Heart left ventricle (tissue), 16 donors: ENCODE data around the gene CYSTM1. TPM values are rescaled to one million over a fixed set of nuclear protein-coding genes. Genes with fewer than 3 reads are reported as not detected.

Experiments used
- ATAC-seq, 4 donors: fragments of 200-7000 bp; cut with Tn5 transposase; one replicate each; pipeline ENCODE4 v1.9.1; 2020 to 2022; ENCODE audit warnings: moderate library complexity in 4 of 4, mild to moderate bottlenecking in 3 of 4, moderate number of reproducible peaks in 1 of 4
- DNase-seq, 5 donors: peaks; one replicate each; pipeline ENCODE4 v3.0.0-alpha.2; 2020
- H3K27ac ChIP-seq, 12 donors: fragments of 200-600 bp; sonication (generic) in 4 of 12; one replicate each; pipeline versions ENCODE4 v1.5.0 to v1.8.0; 2016 to 2022; ENCODE audit warnings: mild to moderate bottlenecking in 2 of 12
- H3K27me3 ChIP-seq, 9 donors: fragments of 200-600 bp; sonication (generic) in 2 of 9; one replicate each; pipeline versions ENCODE4 v1.5.1 to v1.8.0; 2016 to 2022; ENCODE audit warnings: mild to moderate bottlenecking in 3 of 9
- H3K36me3 ChIP-seq, 9 donors: fragments of 200-600 bp; sonication (generic) in 2 of 9; one replicate each; pipeline versions ENCODE4 v1.5.0 to v1.8.0; 2018 to 2022; ENCODE audit warnings: mild to moderate bottlenecking in 2 of 9
- H3K4me1 ChIP-seq, 12 donors: fragments of 200-600 bp; sonication (generic) in 4 of 12; one replicate each; pipeline versions ENCODE4 v1.5.0 to v1.8.0; 2016 to 2022; ENCODE audit warnings: mild to moderate bottlenecking in 3 of 12
- H3K4me3 ChIP-seq, 12 donors: fragments of 200-600 bp; sonication (generic) in 4 of 12; one replicate each; pipeline versions ENCODE4 v1.5.0 to v1.8.0; 2017 to 2022; ENCODE audit warnings: mild to moderate bottlenecking in 9 of 12, moderate library complexity in 4 of 12
- H3K9me3 ChIP-seq, 12 donors: fragments of 200-600 bp; sonication (generic) in 4 of 12; one replicate each; pipeline versions ENCODE4 v1.5.0 to v1.8.0; 2016 to 2022; ENCODE audit warnings: mild to moderate bottlenecking in 1 of 12
- CTCF ChIP-seq, 12 donors: fragments of 200-600 bp; sonication (generic) in 4 of 12; IDR thresholded peaks; one replicate each; pipeline versions ENCODE4 v1.5.0 to v1.8.0; 2018 to 2022; ENCODE audit warnings: antibody characterized with exemption in 12 of 12, mild to moderate bottlenecking in 5 of 12
- POLR2A ChIP-seq, 2 donors: fragments of 450-650 bp; IDR thresholded peaks; one replicate each; pipeline ENCODE4 v1.6.1; 2017; ENCODE audit warnings: antibody characterized with exemption in 2 of 2, mild to moderate bottlenecking in 2 of 2, moderate library complexity in 2 of 2
- WGBS, 4 donors: extraction: QIAGEN DNeasy Blood & Tissue Kit in 2 of 4; methylation state at CpG; one replicate each; pipeline versions ENCODE4 v1.1.5 to v1.1.7; 2013 to 2018; 5-methylcytosine and 5-hydroxymethylcytosine counted together
- intact Hi-C, 10 donors: fragments of 100-400 bp; cut with DNase I; formaldehyde crosslinking; loops; one replicate each; pipeline versions ENCODE4 v1.11.1 to v1.14.2; 2022
- polyA plus RNA-seq, 2 donors: library from polyadenylated mRNA; stranded (reverse); fragments of 200-250 nt; gene quantifications; one replicate each; pipeline ENCODE4 v1.2.3, GENCODE V29; 2013
- total RNA-seq, 9 donors: library from RNA; depleted of rRNA in 2 of 9; stranded (reverse); fragments of >200 nt in 2 of 9; fragmentation: NEBNext Ultra II Directional in 3 of 9; extraction: Animal tissue kit (Norgen Biotek cat#: 25700) in 3 of 9; gene quantifications; one replicate each; pipeline versions ENCODE4 v1.1.0 to v1.2.4, GENCODE V29; 2016 to 2023
- donor health status: ischemic (EF 13 %, LVEDD 7.1; RV severe dilation, severe dysfunction).
- donor health status: healthy with polysubstance abuse.
- donor health status: DM: no; HTN: yes; CAD: no.
- donor health status: DM: no; HTN: no; CAD: no.
- donor health status: ischemic (EF 25% LVEDD 6.9; RV normal size, moderate dysfunction).
- donor health status: ischemic (EF 25% LVEDD 5.7; RV mildly dilated, moderate dysfunction).
- donor health status: healthy.
- donor health status: DM: yes; HTN: yes; CAD: no.
- donor health status: ischemic (EF 35%, LVEDD 5.7; RV mildly dilated, moderate dysfunction).
- donor health status: nonischemic (EF 11% LVEDD 7.7; RV severe dilation, severe dysfunction).
- donor health status: DM: yes; HTN: yes; CAD: no.
- donor health status: PGD.
- donor health status: ischemic (EF 29% LVEDD 5.4; RV normal size, mild dysfunction).
- donor health status: nonischemic (EF 23%, LVEDD 6.1; RV moderate dilation, normal function).

Gene CYSTM1
- total and polyA plus RNA-seq, 11 donors = 58.1 to 238 (median 94.5) TPM

DNA sequence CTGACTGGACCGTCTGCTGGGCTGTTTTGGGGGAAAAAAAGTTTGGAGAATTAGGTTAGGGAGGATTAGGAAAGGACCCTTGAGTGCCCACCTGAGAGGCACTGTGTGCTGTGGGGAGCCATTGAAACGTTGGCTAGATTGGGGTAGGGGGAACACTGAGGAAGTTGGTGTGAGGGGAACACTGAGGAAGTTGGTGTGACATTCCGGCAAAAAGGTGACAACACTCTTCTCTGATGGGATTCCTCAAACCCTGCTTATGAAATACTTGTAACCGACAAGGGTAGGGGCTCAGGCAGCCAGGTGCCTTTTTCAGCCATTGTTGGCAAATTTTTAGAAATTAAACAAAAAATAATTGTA is 1.0 kb downstream of the CYSTM1 start:
- ATAC-seq = no peak
- no peaks in the 10 kb centered on the region for H3K27me3 ChIP-seq
- DNase-seq = no peak
- no peaks in the 10 kb centered on the region for H3K9me3 ChIP-seq
- peak overlapping the region; percentile 86 to 100 (median 98) for H3K27ac ChIP-seq
- WGBS, 4 donors = 9 to 12% (median 10%) methylated on average over 4 of the region's 4 CpGs
- peak overlapping the region in 11 of 12 donors; percentile 78 to 100 (median 93) for H3K4me3 ChIP-seq
- TF ChIP-seq POLR2A (IDR thresholded peaks at IDR 0.05) (no peak), CTCF (IDR thresholded peaks at IDR 0.05) (no peak)
- intact Hi-C loops = loop anchor here in 4 of 10 donors (5.0 kb wide), 3 partner anchors 61 to 171 kb away; partner anchors contain the start of gene HBEGF (in 1 of the 4)
- no peaks in the 10 kb centered on the region for H3K36me3 ChIP-seq
- peaks cover 0 to 55% (median 38%) of the 10 kb centered on the region in 12 donors for H3K4me1 ChIP-seq

GRCh38 chr5:140178086-140178410 is 3.1 kb downstream of the CYSTM1 start:
- intact Hi-C loops = loop anchor here in 4 of 10 donors (5.0 kb wide), 3 partner anchors 59 to 169 kb away; partner anchors contain the start of gene HBEGF (in 1 of the 4)
- TF ChIP-seq CTCF (IDR thresholded peaks at IDR 0.05) (no peak), POLR2A (IDR thresholded peaks at IDR 0.05) (no peak)
- Histone ChIP-seq H3K4me1 (peaks cover 0 to 73% (median 57%) of the 10 kb centered on the region in 12 donors), H3K27me3 (no peaks in the 10 kb centered on the region), H3K36me3 (no peaks in the 10 kb centered on the region), H3K9me3 (no peaks in the 10 kb centered on the region), H3K27ac (peak overlapping the region; percentile 17 to 98 (median 68)), H3K4me3 (no peak overlapping the region)
- DNase-seq (no peak), ATAC-seq (no peak)
- 36 to 72% (median 49%) methylated on average over 1 of the region's 1 CpG for WGBS, 4 donors

GRCh38 chr5:140178482-140179116 is 3.6 kb downstream of the CYSTM1 start:
- DNase-seq (no peak), ATAC-seq (no peak)
- H3K4me1 ChIP-seq = peaks cover 0 to 78% (median 62%) of the 10 kb centered on the region in 12 donors
- TF ChIP-seq CTCF (IDR thresholded peaks at IDR 0.05) (no peak), POLR2A (IDR thresholded peaks at IDR 0.05) (no peak)
- peak overlapping the region in 10 of 12 donors; percentile 17 to 98 (median 78) for H3K27ac ChIP-seq
- no peaks in the 10 kb centered on the region for H3K27me3 ChIP-seq
- no peaks in the 10 kb centered on the region for H3K9me3 ChIP-seq
- no peaks in the 10 kb centered on the region for H3K36me3 ChIP-seq
- WGBS, 4 donors = 66 to 89% (median 74%) methylated on average over 6 of the region's 6 CpGs
- no peak overlapping the region for H3K4me3 ChIP-seq
- intact Hi-C loops = loop anchor here in 4 of 10 donors (5.0 kb wide), 3 partner anchors 59 to 169 kb away; partner anchors contain the start of gene HBEGF (in 1 of the 4)

DNA sequence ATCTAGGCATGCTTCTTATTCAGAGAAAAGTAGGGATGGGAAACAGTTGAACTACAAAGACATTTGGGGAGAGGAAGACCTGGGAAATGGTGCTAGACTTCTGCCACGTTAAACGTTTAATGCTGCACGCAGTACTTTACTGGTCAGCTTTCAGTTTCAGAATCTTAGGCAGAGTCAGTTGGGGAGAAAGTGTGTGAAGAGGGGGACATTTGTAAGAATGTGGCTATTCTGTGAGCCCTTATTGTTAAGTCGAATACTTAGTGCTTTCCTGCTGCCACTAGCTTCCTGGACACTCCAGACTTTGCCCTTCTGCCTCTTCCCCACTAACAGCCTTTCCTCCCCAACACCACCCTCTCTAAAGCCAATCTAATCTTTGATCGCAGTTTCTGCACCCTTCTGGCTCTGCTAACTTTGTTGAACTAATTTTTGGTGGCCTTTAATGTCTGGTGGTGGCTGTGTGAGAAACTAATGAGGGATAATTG is 6.1 kb downstream of the CYSTM1 start:
- H3K4me3 ChIP-seq = no peak overlapping the region
- no peaks in the 10 kb centered on the region for H3K27me3 ChIP-seq
- H3K27ac ChIP-seq = peak overlapping the region in 7 of 12 donors; percentile 18 to 77 (median 43)
- no peaks in the 10 kb centered on the region for H3K9me3 ChIP-seq
- 57 to 76% (median 62%) methylated on average over 5 of the region's 5 CpGs for WGBS, 4 donors
- intact Hi-C loops = loop anchor here in 7 of 10 donors (5.0 to 10.0 kb wide), 6 partner anchors 36 to 166 kb away; partner anchors contain the start of gene HBEGF (in 1 of the 7)
- DNase-seq = no peak
- H3K36me3 ChIP-seq = no peaks in the 10 kb centered on the region
- H3K4me1 ChIP-seq = peaks cover 0 to 80% (median 57%) of the 10 kb centered on the region in 12 donors
- ATAC-seq = no peak
- TF ChIP-seq POLR2A (IDR thresholded peaks at IDR 0.05) = no peak
- no peak for TF ChIP-seq CTCF (IDR thresholded peaks at IDR 0.05)
